SK-N-SH (cell line): ENCODE measurements around the gene RBBP4. TPM values are rescaled to one million over a fixed set of nuclear protein-coding genes. Genes with fewer than 3 reads are reported as not detected.
A peak's percentile ranks its signal among the peaks of the same experiment; 100 is the strongest.

ENCODE experiments used
- CTCF ChIA-PET: fragments of 300-600, 350-600 bp; formaldehyde crosslinking; extraction: SDS; loops from one replicate; lab custom pipeline; 2021; lab: Yijun Ruan, JAX
- POLR2A ChIA-PET: fragments of 350-600 bp; sonication (Branson Sonifier 250); formaldehyde crosslinking; extraction: SDS; loops from one replicate; lab custom pipeline; 2020; ENCODE audit warnings: antibody characterized with exemption, inconsistent platforms; lab: Yijun Ruan, JAX
- DNase-seq: peaks from one replicate; pipeline ENCODE4 v3.0.0; 2012
- H2AFZ ChIP-seq: fragments of 200-600 bp; sonication (generic); 2 replicates; pipeline ENCODE4 v1.8.1; 2016; ENCODE audit warnings: antibody characterized with exemption, mild to moderate bottlenecking, low read depth
- H3F3A ChIP-seq: fragments of 200-600 bp; sonication (generic); replicated peaks from 2 replicates; pipeline ENCODE3; 2016; ENCODE audit warnings: antibody characterized with exemption, mild to moderate bottlenecking; ENCODE audit not compliant: insufficient read depth
- H3K27ac ChIP-seq, 2 experiments: fragments of 200-500 bp in 1 of 2; fragments of 200-600 bp in 1 of 2; sonication (Bioruptor generic) in 1 of 2; sonication (generic), shearing (Covaris generic) in 1 of 2; 2 replicates each; pipeline versions ENCODE4 v1.5.1 to v1.6.1; 2014 to 2016; ENCODE audit warnings: low read depth in 2 of 2, inconsistent platforms in 1 of 2, low read length in 1 of 2, mild to moderate bottlenecking in 1 of 2, mixed read lengths in 1 of 2
- H3K27me3 ChIP-seq: fragments of 200-600 bp; sonication (generic), shearing (Covaris generic); 2 replicates; pipeline ENCODE4 v1.6.1; 2016; ENCODE audit warnings: mixed run types; ENCODE audit not compliant: insufficient read depth
- H3K36me3 ChIP-seq, 2 experiments: fragments of 200-500 bp in 1 of 2; fragments of 200-600 bp in 1 of 2; sonication (Bioruptor generic) in 1 of 2; sonication (generic) in 1 of 2; replicated peaks in 1 of 2; 2 replicates each; pipeline versions ENCODE3 to v1.5.1; 2014 to 2016; ENCODE audit warnings: low read length in 1 of 2, mild to moderate bottlenecking in 1 of 2; ENCODE audit not compliant: insufficient read depth in 2 of 2, control insufficient read depth in 1 of 2
- H3K4me1 ChIP-seq, 2 experiments: fragments of 200-500 bp in 1 of 2; fragments of 200-600 bp in 1 of 2; sonication (Bioruptor generic) in 1 of 2; sonication (generic), shearing (Covaris generic) in 1 of 2; 2 replicates each; pipeline versions ENCODE4 v1.5.1 to v1.6.1; 2014 to 2016; ENCODE audit warnings: low read depth in 1 of 2, low read length in 1 of 2, mixed run types in 1 of 2; ENCODE audit not compliant: insufficient read depth in 2 of 2, control insufficient read depth in 1 of 2
- H3K4me2 ChIP-seq: fragments of 200-600 bp; sonication (generic), shearing (Covaris generic); 2 replicates; pipeline ENCODE4 v1.6.1; 2017; ENCODE audit warnings: mixed run types
- H3K4me3 ChIP-seq, 2 experiments: fragments of 200-500 bp in 1 of 2; fragments of 200-600 bp in 1 of 2; sonication (Bioruptor generic) in 1 of 2; sonication (generic), shearing (Covaris generic) in 1 of 2; 2 replicates each; pipeline versions ENCODE4 v1.5.1 to v1.8.1; 2014 to 2016; ENCODE audit warnings: low read depth in 2 of 2, inconsistent platforms in 1 of 2, low read length in 1 of 2, mild to moderate bottlenecking in 1 of 2, mixed read lengths in 1 of 2, moderate library complexity in 1 of 2
- H3K79me2 ChIP-seq: fragments of 200-600 bp; sonication (generic); 2 replicates; pipeline ENCODE4 v1.8.1; 2017; ENCODE audit warnings: mild to moderate bottlenecking; ENCODE audit not compliant: insufficient read depth
- H3K9ac ChIP-seq: fragments of 200-600 bp; sonication (generic); 2 replicates; pipeline ENCODE4 v1.6.1; 2017; ENCODE audit warnings: mixed run types
- H3K9me2 ChIP-seq: fragments of 200-600 bp; sonication (generic); 2 replicates; pipeline ENCODE4 v1.6.1; 2017; ENCODE audit warnings: mixed run types
- H3K9me3 ChIP-seq: fragments of 200-600 bp; sonication (generic); 2 replicates; pipeline ENCODE4 v1.6.1; 2017; ENCODE audit warnings: mixed run types, mild to moderate bottlenecking, moderate library complexity
- H4K20me1 ChIP-seq: fragments of 200-600 bp; sonication (generic); 2 replicates; pipeline ENCODE4 v1.6.1; 2017; ENCODE audit warnings: mild to moderate bottlenecking, mixed run types; ENCODE audit not compliant: insufficient read depth
- ELF1 ChIP-seq: IDR thresholded peaks from 2 replicates; pipeline ENCODE4 v1.4.0; 2012
- EP300 ChIP-seq, 2 experiments: IDR thresholded peaks; 2 replicates each; pipeline versions ENCODE4 v1.4.0 to v1.6.1; 2012; ENCODE audit warnings: borderline replicate concordance in 1 of 2, low read depth in 1 of 2, low read length in 1 of 2
- FOXJ3 ChIP-seq: sonication (generic); formaldehyde crosslinking; IDR thresholded peaks from 2 replicates; pipeline ENCODE4 v1.5.1; 2020; ENCODE audit warnings: mild to moderate bottlenecking, missing genetic modification reagents
- GABPA ChIP-seq: IDR thresholded peaks from 2 replicates; pipeline ENCODE4 v1.4.0; 2012; ENCODE audit warnings: low read depth, mild to moderate bottlenecking
- GATA2 ChIP-seq: sonication (generic); formaldehyde crosslinking; IDR thresholded peaks from 2 replicates; pipeline ENCODE4 v1.5.0; 2020; ENCODE audit warnings: mild to moderate bottlenecking, missing genetic modification reagents
- IRF3 ChIP-seq: fragments of 150-350 bp; IDR thresholded peaks from 2 replicates; pipeline ENCODE4 v1.6.1; 2016; ENCODE audit warnings: mild to moderate bottlenecking, low read depth, low read length
- JUND ChIP-seq: IDR thresholded peaks from 2 replicates; pipeline ENCODE4 v1.4.0; 2012
- MAX ChIP-seq: IDR thresholded peaks from 2 replicates; pipeline ENCODE4 v1.4.0; 2012; ENCODE audit warnings: low read depth
- MXI1 ChIP-seq: IDR thresholded peaks from 2 replicates; pipeline ENCODE4 v1.6.1; 2012; ENCODE audit warnings: mild to moderate bottlenecking, low read depth, low read length, improper control_type of control experiment
- NFIC ChIP-seq: IDR thresholded peaks from 2 replicates; pipeline ENCODE4 v1.4.0; 2012; ENCODE audit warnings: borderline replicate concordance
- NRF1 ChIP-seq: IDR thresholded peaks from 2 replicates; pipeline ENCODE4 v1.6.1; 2012; ENCODE audit warnings: low read depth, mild to moderate bottlenecking, low read length
- RCOR1 ChIP-seq: fragments of 150-350 bp; IDR thresholded peaks from 2 replicates; pipeline ENCODE4 v1.6.1; 2017; ENCODE audit warnings: antibody characterized with exemption, low read length
- RFX5 ChIP-seq: IDR thresholded peaks from 2 replicates; pipeline ENCODE4 v1.6.1; 2012; ENCODE audit warnings: mild to moderate bottlenecking, improper control_type of control experiment, low read length
- RXRA ChIP-seq: IDR thresholded peaks from 2 replicates; pipeline ENCODE4 v1.4.0; 2012; ENCODE audit warnings: low read depth, mild to moderate bottlenecking, borderline replicate concordance
- TAF1 ChIP-seq: IDR thresholded peaks from 2 replicates; pipeline ENCODE4 v1.6.1; 2012; ENCODE audit warnings: low read depth, mild to moderate bottlenecking, low read length, moderate library complexity, borderline replicate concordance
- TCF12 ChIP-seq: IDR thresholded peaks from 2 replicates; pipeline ENCODE4 v1.4.0; 2012
- YY1 ChIP-seq: IDR thresholded peaks from 2 replicates; pipeline ENCODE4 v1.4.0; 2012; ENCODE audit warnings: low read depth, mild to moderate bottlenecking
- ZBTB33 ChIP-seq: IDR thresholded peaks from 2 replicates; pipeline ENCODE4 v1.4.0; 2012; ENCODE audit warnings: low read depth, borderline replicate concordance
- WGBS: methylation state at CpG from one replicate; pipeline ENCODE4 v1.1.6; 2017; ENCODE audit warnings: low lambda C conversion rate; 5-methylcytosine and 5-hydroxymethylcytosine counted together
- polyA plus RNA-seq, 3 experiments: library from polyadenylated mRNA; depleted of rRNA; stranded (reverse); fragments of >200 nt; gene quantifications; 2 replicates each; pipeline ENCODE4 v1.2.3, GENCODE V29; 2012
- TF ChIP-seq, protein P1 (sequence below): fragments of 150-350 bp; IDR thresholded peaks from 2 replicates; pipeline ENCODE4 v1.6.1; 2017; ENCODE audit warnings: antibody characterized with exemption, low read length, low read depth, borderline replicate concordance
- TF ChIP-seq, protein P2 (sequence below): IDR thresholded peaks from 2 replicates; pipeline ENCODE4 v1.4.0; 2012; ENCODE audit warnings: low read depth, borderline replicate concordance
- TF ChIP-seq, protein P3 (sequence below): fragments of 200-600 bp; sonication (generic); IDR thresholded peaks from 2 replicates; pipeline ENCODE4 v1.6.1; 2017; ENCODE audit warnings: antibody characterized with exemption, mild to moderate bottlenecking, moderate library complexity

RBBP4 gene
- polyA plus RNA-seq, 1 of the 3 experiments (the other 2 are of a cell fraction): 108 TPM

GRCh38 chr1:32725615-32725982, 74.6 kb downstream of the RBBP4 start:
- Histone ChIP-seq H3K4me3 (no peak overlapping the region), H3K36me3 (no peaks in the 10 kb centered on the region), H3K9ac (no peak overlapping the region), H3K4me2 (peak overlapping the region; percentile 62), H3K9me3 (no peaks in the 10 kb centered on the region), H3K27ac (peak overlapping the region in 1 of 2 experiments; percentile 10; a peak in 2 of 4 replicates), H3K9me2 (no peaks in the 10 kb centered on the region), H2AFZ (peak overlapping the region; percentile 77; the same call in 1 of the 2 replicates), H3K4me1 (peaks cover 10 to 16% of the 10 kb centered on the region in 2 experiments; a peak in 3 of 4 replicates), H3K27me3 (no peaks in the 10 kb centered on the region), H3K79me2 (no peaks in the 10 kb centered on the region), H4K20me1 (no peaks in the 10 kb centered on the region), H3F3A (peaks cover 3% of the 10 kb centered on the region)
- no peak for DNase-seq
- TF ChIP-seq MXI1 (no peak), ZBTB33 (no peak), EP300 (IDR thresholded peaks at IDR 0.05; ENCODE audit: borderline replicate concordance in 1 of 2, low read depth in 1 of 2, low read length in 1 of 2) (no peak), GABPA (no peak), ELF1 (no peak), IRF3 (no peak), NFIC (no peak), NRF1 (no peak), MAX (no peak), RFX5 (no peak)
- TF ChIP-seq, protein P1, sequence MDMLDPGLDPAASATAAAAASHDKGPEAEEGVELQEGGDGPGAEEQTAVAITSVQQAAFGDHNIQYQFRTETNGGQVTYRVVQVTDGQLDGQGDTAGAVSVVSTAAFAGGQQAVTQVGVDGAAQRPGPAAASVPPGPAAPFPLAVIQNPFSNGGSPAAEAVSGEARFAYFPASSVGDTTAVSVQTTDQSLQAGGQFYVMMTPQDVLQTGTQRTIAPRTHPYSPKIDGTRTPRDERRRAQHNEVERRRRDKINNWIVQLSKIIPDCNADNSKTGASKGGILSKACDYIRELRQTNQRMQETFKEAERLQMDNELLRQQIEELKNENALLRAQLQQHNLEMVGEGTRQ: no peak
- TF ChIP-seq, protein P2, sequence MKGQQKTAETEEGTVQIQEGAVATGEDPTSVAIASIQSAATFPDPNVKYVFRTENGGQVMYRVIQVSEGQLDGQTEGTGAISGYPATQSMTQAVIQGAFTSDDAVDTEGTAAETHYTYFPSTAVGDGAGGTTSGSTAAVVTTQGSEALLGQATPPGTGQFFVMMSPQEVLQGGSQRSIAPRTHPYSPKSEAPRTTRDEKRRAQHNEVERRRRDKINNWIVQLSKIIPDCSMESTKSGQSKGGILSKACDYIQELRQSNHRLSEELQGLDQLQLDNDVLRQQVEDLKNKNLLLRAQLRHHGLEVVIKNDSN: no peak
- CTCF ChIA-PET: interaction anchor here (2.1 to 2.3 kb wide), 2 partner anchors 13 to 47 kb away, joined by 6 to 15 read pairs; no protein-coding TSS in a partner anchor
- POLR2A ChIA-PET: no interaction called here
- WGBS: 95% methylated on average over 3 of the region's 3 CpGs

GRCh38 chr1:32727876-32728275, 76.9 kb downstream of the RBBP4 start:
- DNase-seq: no peak
- H3K27ac ChIP-seq: no peak overlapping the region
- H3K4me3 ChIP-seq: no peak overlapping the region
- H3K4me1 ChIP-seq: peaks cover 10 to 16% of the 10 kb centered on the region in 2 experiments; a peak in 3 of 4 replicates
- H2AFZ ChIP-seq: no peak overlapping the region
- H3K36me3 ChIP-seq: no peaks in the 10 kb centered on the region
- CTCF ChIA-PET: interaction anchor here (1.5 to 4.4 kb wide), 5 partner anchors 15 to 46 kb away, joined by 3 to 54 read pairs (median 11); a partner anchor contains a TSS
- peaks cover 3% of the 10 kb centered on the region for H3F3A ChIP-seq
- no peak overlapping the region for H3K9ac ChIP-seq
- no peaks in the 10 kb centered on the region for H4K20me1 ChIP-seq
- no peaks in the 10 kb centered on the region for H3K9me3 ChIP-seq
- no peaks in the 10 kb centered on the region for H3K9me2 ChIP-seq
- H3K4me2 ChIP-seq: no peak overlapping the region
- WGBS: 92% methylated on average over 1 of the region's 1 CpG
- POLR2A ChIA-PET: no interaction called here
- H3K27me3 ChIP-seq: no peaks in the 10 kb centered on the region
- no peaks in the 10 kb centered on the region for H3K79me2 ChIP-seq
- TF ChIP-seq RFX5: no peak
- TF ChIP-seq ELF1: no peak
- no peak for TF ChIP-seq TAF1
- no peak for TF ChIP-seq TCF12
- TF ChIP-seq GATA2 (CRISPR knock-in tag): no peak
- no peak for TF ChIP-seq RXRA
- TF ChIP-seq RCOR1: no peak
- TF ChIP-seq FOXJ3: no peak
- TF ChIP-seq JUND: no peak
- TF ChIP-seq, protein P1: no peak
- TF ChIP-seq, protein P3, sequence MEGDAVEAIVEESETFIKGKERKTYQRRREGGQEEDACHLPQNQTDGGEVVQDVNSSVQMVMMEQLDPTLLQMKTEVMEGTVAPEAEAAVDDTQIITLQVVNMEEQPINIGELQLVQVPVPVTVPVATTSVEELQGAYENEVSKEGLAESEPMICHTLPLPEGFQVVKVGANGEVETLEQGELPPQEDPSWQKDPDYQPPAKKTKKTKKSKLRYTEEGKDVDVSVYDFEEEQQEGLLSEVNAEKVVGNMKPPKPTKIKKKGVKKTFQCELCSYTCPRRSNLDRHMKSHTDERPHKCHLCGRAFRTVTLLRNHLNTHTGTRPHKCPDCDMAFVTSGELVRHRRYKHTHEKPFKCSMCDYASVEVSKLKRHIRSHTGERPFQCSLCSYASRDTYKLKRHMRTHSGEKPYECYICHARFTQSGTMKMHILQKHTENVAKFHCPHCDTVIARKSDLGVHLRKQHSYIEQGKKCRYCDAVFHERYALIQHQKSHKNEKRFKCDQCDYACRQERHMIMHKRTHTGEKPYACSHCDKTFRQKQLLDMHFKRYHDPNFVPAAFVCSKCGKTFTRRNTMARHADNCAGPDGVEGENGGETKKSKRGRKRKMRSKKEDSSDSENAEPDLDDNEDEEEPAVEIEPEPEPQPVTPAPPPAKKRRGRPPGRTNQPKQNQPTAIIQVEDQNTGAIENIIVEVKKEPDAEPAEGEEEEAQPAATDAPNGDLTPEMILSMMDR: no peak
- no peak for TF ChIP-seq YY1
